NCI-H146 (cell line): ENCODE data around the gene CD8A.

Experiments
- DNase-seq: peaks from one replicate; lab custom pipeline; 2025; lab: John Stamatoyannopoulos, UW

Gene CD8A

GRCh38 chr2:86808315-86809161 lies 17.8 kb upstream of the CD8A start:
- DNase-seq = peak; percentile 88

GRCh38 chr2:86807468-86808275 lies 17.0 kb upstream of the CD8A start:
- peak; percentile 84 for DNase-seq

GRCh38 chr2:86807133-86807467 lies 16.4 kb upstream of the CD8A start:
- no peak for DNase-seq

- no peak for DNase-seq
Observed at GRCh38 chr2:86806059-86806857, 15.5 kb upstream of the CD8A start.

GRCh38 chr2:86800856-86801567 lies 10.3 kb upstream of the CD8A start:
- no peak for DNase-seq

GRCh38 chr2:86794861-86795260 lies 4.1 kb upstream of the CD8A start:
- no peak for DNase-seq

GRCh38 chr2:86793752-86794151 lies 3.0 kb upstream of the CD8A start:
- no peak for DNase-seq

GRCh38 chr2:86791573-86791972 lies 860 bp upstream of the CD8A start:
- peak; percentile 28 for DNase-seq

GRCh38 chr2:86790134-86790675 lies 508 bp downstream of the CD8A start:
- no peak for DNase-seq

- DNase-seq = no peak
Observed at GRCh38 chr2:86789687-86790133, 1.0 kb downstream of the CD8A start.

- DNase-seq = peak; percentile 19
Observed at GRCh38 chr2:86788881-86789686, 1.6 kb downstream of the CD8A start.

- no peak for DNase-seq
Observed at GRCh38 chr2:86788165-86788564, 2.5 kb downstream of the CD8A start.

- DNase-seq = no peak
Observed at GRCh38 chr2:86787736-86788135, 3.0 kb downstream of the CD8A start.

GRCh38 chr2:86786001-86786536 lies 4.6 kb downstream of the CD8A start:
- no peak for DNase-seq

- DNase-seq = no peak
Observed at GRCh38 chr2:86785456-86785855, 5.3 kb downstream of the CD8A start.

- no peak for DNase-seq
Observed at GRCh38 chr2:86783615-86784339, 6.9 kb downstream of the CD8A start.

GRCh38 chr2:86782748-86783147 lies 8.0 kb downstream of the CD8A start:
- no peak for DNase-seq

- no peak for DNase-seq
Observed at GRCh38 chr2:86781363-86781762, 9.3 kb downstream of the CD8A start.

- no peak for DNase-seq
Observed at GRCh38 chr2:86779971-86780370, 10.7 kb downstream of the CD8A start.

GRCh38 chr2:86778957-86779356 lies 11.8 kb downstream of the CD8A start:
- no peak for DNase-seq
